Prostate gland (tissue), 2 donors: ENCODE results near the gene LMAN1L. TPM values are rescaled to one million over a fixed set of nuclear protein-coding genes. Genes with fewer than 3 reads are reported as not detected.

Source experiments
- DNase-seq: peaks from one replicate; pipeline ENCODE4 v3.0.0-alpha.2; 2019; ENCODE audit warnings: low spot score
- H3K27ac ChIP-seq, 2 donors: fragments of 200-600 bp; sonication (generic); 2 replicates each; pipeline ENCODE4 v1.5.1; 2017 to 2019
- H3K27me3 ChIP-seq: fragments of 200-600 bp; sonication (generic); replicated peaks from 2 replicates; pipeline ENCODE4 v1.5.1; 2019; ENCODE audit not compliant: insufficient read depth
- H3K36me3 ChIP-seq, 2 donors: fragments of 200-600 bp; sonication (generic); 1 replicate in 1 of 2; 2 replicates in 1 of 2; pipeline versions ENCODE4 v1.5.1 to v1.8.1; 2017 to 2019
- H3K4me1 ChIP-seq: fragments of 200-600 bp; sonication (generic); replicated peaks from 2 replicates; pipeline ENCODE4 v1.5.1; 2019
- H3K4me3 ChIP-seq, 2 donors: fragments of 200-600 bp; sonication (generic); 2 replicates each; pipeline ENCODE4 v1.5.1; 2017 to 2019
- H3K9me3 ChIP-seq: fragments of 200-600 bp; sonication (generic); 2 replicates; pipeline ENCODE4 v1.5.1; 2017
- CTCF ChIP-seq, 4 experiments: fragments of 200-600 bp in 2 of 4; fragments of 450-650 bp in 2 of 4; sonication (generic) in 2 of 4; IDR thresholded peaks; 1 replicate in 3 of 4; 2 replicates in 1 of 4; pipeline ENCODE4 v1.5.1; 2016 to 2019; ENCODE audit warnings: antibody characterized with exemption in 4 of 4, mild to moderate bottlenecking in 2 of 4, moderate library complexity in 2 of 4
- POLR2A ChIP-seq: fragments of 450-650 bp; IDR thresholded peaks from one replicate; pipeline ENCODE4 v1.6.1; 2016; ENCODE audit warnings: antibody characterized with exemption, mild to moderate bottlenecking
- POLR2AphosphoS5 ChIP-seq: sonication (generic); formaldehyde crosslinking; IDR thresholded peaks from one replicate; pipeline ENCODE4 v1.6.1; 2017; ENCODE audit warnings: antibody characterized with exemption
- WGBS: methylation state at CpG from one replicate; pipeline ENCODE4 v1.1.5; 2018; 5-methylcytosine and 5-hydroxymethylcytosine counted together
- intact Hi-C: fragments of 100-400 bp; cut with DNase I; formaldehyde crosslinking; loops from one replicate; pipeline ENCODE4 v1.14.2; 2022
- total RNA-seq, 2 donors: library from RNA; depleted of rRNA; stranded (reverse); fragments of >200 nt; gene quantifications; one replicate each; pipeline ENCODE4 v1.1.0, GENCODE V29; 2016

The LMAN1L gene
- total RNA-seq, 2 donors from 2014 or later: 219 to 229 TPM

GRCh38 chr15:74815121-74815934, 2.7 kb downstream of the LMAN1L start:
- Histone ChIP-seq H3K4me1 (peaks cover 29% of the 10 kb centered on the region), H3K4me3 (no peak overlapping the region), H3K27me3 (no peaks in the 10 kb centered on the region), H3K27ac (peak overlapping the region; percentile 91 to 92), H3K36me3 (no peaks in the 10 kb centered on the region), H3K9me3 (no peaks in the 10 kb centered on the region)
- intact Hi-C loops: no loop called here
- TF ChIP-seq CTCF (IDR thresholded peaks at IDR 0.05): no peak
- peak; percentile 24 for TF ChIP-seq POLR2A
- peak; percentile 92 for TF ChIP-seq POLR2AphosphoS5
- WGBS: 61% methylated on average over 10 of the region's 10 CpGs
- DNase-seq: peak; percentile 90

GRCh38 chr15:74815961-74816360, 3.3 kb downstream of the LMAN1L start:
- no peaks in the 10 kb centered on the region for H3K36me3 ChIP-seq
- H3K27ac ChIP-seq: peak overlapping the region; percentile 91 to 92
- intact Hi-C loops: no loop called here
- DNase-seq: no peak
- no peaks in the 10 kb centered on the region for H3K27me3 ChIP-seq
- H3K9me3 ChIP-seq: no peaks in the 10 kb centered on the region
- H3K4me3 ChIP-seq: no peak overlapping the region
- 75% methylated on average over 15 of the region's 15 CpGs for WGBS
- peaks cover 29% of the 10 kb centered on the region for H3K4me1 ChIP-seq
- no peak for TF ChIP-seq POLR2A
- TF ChIP-seq POLR2AphosphoS5: no peak
- TF ChIP-seq CTCF (IDR thresholded peaks at IDR 0.05): no peak

- Histone ChIP-seq H3K27me3 (no peaks in the 10 kb centered on the region), H3K4me3 (no peak overlapping the region), H3K27ac (peak overlapping the region; percentile 91 to 92), H3K36me3 (no peaks in the 10 kb centered on the region), H3K9me3 (no peaks in the 10 kb centered on the region), H3K4me1 (peaks cover 29% of the 10 kb centered on the region)
- DNase-seq: peak; percentile 71
- WGBS: 39% methylated on average over 19 of the region's 19 CpGs
- no peak for TF ChIP-seq POLR2A
- no peak for TF ChIP-seq POLR2AphosphoS5
- TF ChIP-seq CTCF (IDR thresholded peaks at IDR 0.05): no peak
- intact Hi-C loops: no loop called here
These were observed 4.2 kb downstream of the LMAN1L start for GRCh38 chr15:74816624-74817369.

- intact Hi-C loops: no loop called here
- peak; percentile 73 for DNase-seq
These were observed 4.7 kb downstream of the LMAN1L start for GRCh38 chr15:74817370-74817737.

More at GRCh38 chr15:74817370-74817737, 4.7 kb downstream of the LMAN1L start:
- Histone ChIP-seq H3K27ac (peak overlapping the region; percentile 91 to 92), H3K4me1 (peaks cover 29% of the 10 kb centered on the region), H3K4me3 (no peak overlapping the region), H3K36me3 (no peaks in the 10 kb centered on the region), H3K9me3 (no peaks in the 10 kb centered on the region), H3K27me3 (no peaks in the 10 kb centered on the region)
- WGBS: 12% methylated on average over 9 of the region's 9 CpGs
- TF ChIP-seq POLR2AphosphoS5: peak; percentile 53
- peak; percentile 30 for TF ChIP-seq POLR2A
- peak in 3 of 4 experiments; percentile 7 to 54 (median 49) for TF ChIP-seq CTCF (IDR thresholded peaks at IDR 0.05)
